Large intestine (tissue), 3 donors: ENCODE results near the gene BCAP29. TPM values are rescaled to one million over a fixed set of nuclear protein-coding genes. Genes with fewer than 3 reads are reported as not detected.

Source experiments
- DNase-seq, 2 donors: peaks; one replicate each; pipeline versions ENCODE4 v3.0.0 to v3.0.0-alpha.2; 2013
- H3K27ac ChIP-seq: one replicate; pipeline ENCODE4 v1.5.1; 2013; ENCODE audit warnings: low read length
- H3K27me3 ChIP-seq: 2 replicates; pipeline ENCODE4 v1.6.1; 2013; ENCODE audit warnings: low read length; ENCODE audit not compliant: control insufficient read depth, insufficient read depth
- H3K36me3 ChIP-seq: 2 replicates; pipeline ENCODE4 v1.6.1; 2013; ENCODE audit warnings: low read length; ENCODE audit not compliant: control insufficient read depth, insufficient read depth
- H3K4me1 ChIP-seq: one replicate; pipeline ENCODE4 v1.6.1; 2013; ENCODE audit warnings: low read length; ENCODE audit not compliant: control insufficient read depth, insufficient read depth
- H3K4me3 ChIP-seq: one replicate; pipeline ENCODE4 v1.5.1; 2013; ENCODE audit warnings: low read length
- H3K9me3 ChIP-seq: one replicate; pipeline ENCODE4 v1.6.1; 2013; ENCODE audit warnings: mild to moderate bottlenecking, low read depth, low read length, moderate library complexity; ENCODE audit not compliant: control insufficient read depth
- WGBS: methylation state at CpG from one replicate; pipeline ENCODE4 v1.1.5; 2013; ENCODE audit warnings: low lambda C conversion rate; ENCODE audit not compliant: insufficient coverage; 5-methylcytosine and 5-hydroxymethylcytosine counted together
- polyA plus RNA-seq: library from polyadenylated mRNA; unstranded; fragments of 120-200 nt; gene quantifications from one replicate; pipeline ENCODE4 v1.2.1, GENCODE V29; 2013

BCAP29 gene
- polyA plus RNA-seq, 1 donor: 46.9 TPM

DNA sequence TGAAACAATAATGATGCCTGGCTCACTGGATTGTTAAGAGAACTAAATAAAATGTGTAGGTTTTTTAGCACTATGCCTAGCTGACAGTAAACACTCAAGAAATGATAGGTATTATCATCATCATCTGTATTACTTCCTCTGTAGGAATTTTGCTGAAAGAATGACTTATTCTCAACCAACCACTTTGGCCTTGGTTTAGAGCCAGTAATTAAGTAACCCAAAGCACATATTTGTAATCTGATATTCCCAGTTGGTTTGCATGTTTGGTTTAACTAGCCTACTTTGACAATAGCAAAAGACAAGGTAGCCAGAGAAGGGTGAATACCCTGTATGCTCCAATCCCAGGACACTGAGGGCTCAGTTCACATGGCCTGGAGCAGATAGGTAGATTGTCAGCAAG, 34.4 kb downstream of the BCAP29 start:
- no peaks in the 10 kb centered on the region for H3K27me3 ChIP-seq
- H3K36me3 ChIP-seq: peaks cover 28% of the 10 kb centered on the region
- no peak overlapping the region for H3K4me3 ChIP-seq
- no peak overlapping the region for H3K27ac ChIP-seq
- peaks cover 10% of the 10 kb centered on the region for H3K4me1 ChIP-seq
- no peaks in the 10 kb centered on the region for H3K9me3 ChIP-seq
- no peak for DNase-seq

DNA sequence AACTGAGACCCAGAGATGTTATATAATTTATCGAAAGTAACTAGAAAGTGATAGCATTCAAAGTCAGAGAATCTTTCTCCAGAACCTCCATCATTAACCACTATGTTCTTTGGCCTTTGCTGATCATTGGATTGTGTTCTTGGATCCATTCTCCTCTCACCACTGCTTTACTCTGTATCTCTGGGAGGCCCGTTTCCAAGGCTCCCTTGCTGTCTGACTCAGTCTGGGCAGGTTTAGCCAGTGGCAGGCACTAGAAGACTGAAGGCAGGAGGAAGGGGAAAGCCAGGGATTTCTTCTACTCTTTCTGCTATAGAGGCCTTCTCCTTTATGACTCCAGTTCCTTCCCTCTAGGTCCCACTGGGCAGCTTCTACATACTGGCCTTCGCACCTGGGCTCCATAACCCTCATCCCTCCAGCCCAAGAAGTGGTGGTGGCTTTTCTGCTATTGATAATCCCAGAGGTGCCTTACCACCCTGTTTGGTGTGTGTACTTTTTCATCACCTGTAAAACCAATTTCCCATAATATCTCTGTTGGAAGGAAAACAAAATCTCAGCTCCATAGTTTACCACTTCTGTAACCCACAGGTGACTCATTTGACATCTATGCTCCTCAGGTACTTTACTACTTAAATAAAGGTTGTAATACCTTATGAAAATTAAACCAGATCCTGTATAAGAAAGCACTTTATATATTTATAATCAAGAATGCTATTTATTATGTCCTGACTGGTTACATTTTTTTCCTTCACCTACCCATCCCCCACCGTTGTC, 36.0 kb downstream of the BCAP29 start:
- H3K36me3 ChIP-seq: peaks cover 28% of the 10 kb centered on the region

DNA sequence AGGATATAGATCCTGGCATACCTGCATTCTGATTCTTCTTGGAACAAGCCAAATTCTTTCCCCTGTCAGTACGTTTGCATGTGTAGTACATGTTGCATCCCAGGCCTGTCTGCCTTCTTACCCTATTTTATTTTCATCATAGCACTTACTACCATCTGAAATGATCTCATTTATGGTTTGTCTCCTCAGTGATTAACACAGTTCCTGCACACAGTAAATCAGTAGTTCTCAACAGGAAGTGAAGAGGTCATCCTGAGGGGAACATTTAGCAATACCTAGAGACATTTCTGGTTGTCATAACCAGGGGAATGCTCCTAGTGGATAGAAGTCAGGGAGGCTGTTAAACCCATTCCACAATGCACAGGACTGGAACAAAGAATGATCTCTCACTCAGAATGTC, 42.4 kb downstream of the BCAP29 start:
- H3K4me3 ChIP-seq: no peak overlapping the region
- H3K36me3 ChIP-seq: no peaks in the 10 kb centered on the region
- peak overlapping the region; percentile 43 for H3K27ac ChIP-seq
- WGBS: 100% methylated on average over 1 of the region's 1 CpG
- DNase-seq: peak; percentile 45 to 76
- no peaks in the 10 kb centered on the region for H3K27me3 ChIP-seq
- H3K4me1 ChIP-seq: peaks cover 13% of the 10 kb centered on the region
- no peaks in the 10 kb centered on the region for H3K9me3 ChIP-seq

More for the DNA sequence above, 36.0 kb downstream of the BCAP29 start:
- 100% methylated on average over 2 of the region's 4 CpGs for WGBS
- Histone ChIP-seq H3K27ac (no peak overlapping the region), H3K4me1 (peaks cover 10% of the 10 kb centered on the region), H3K27me3 (no peaks in the 10 kb centered on the region), H3K9me3 (no peaks in the 10 kb centered on the region), H3K4me3 (no peak overlapping the region)
- no peak for DNase-seq

DNA sequence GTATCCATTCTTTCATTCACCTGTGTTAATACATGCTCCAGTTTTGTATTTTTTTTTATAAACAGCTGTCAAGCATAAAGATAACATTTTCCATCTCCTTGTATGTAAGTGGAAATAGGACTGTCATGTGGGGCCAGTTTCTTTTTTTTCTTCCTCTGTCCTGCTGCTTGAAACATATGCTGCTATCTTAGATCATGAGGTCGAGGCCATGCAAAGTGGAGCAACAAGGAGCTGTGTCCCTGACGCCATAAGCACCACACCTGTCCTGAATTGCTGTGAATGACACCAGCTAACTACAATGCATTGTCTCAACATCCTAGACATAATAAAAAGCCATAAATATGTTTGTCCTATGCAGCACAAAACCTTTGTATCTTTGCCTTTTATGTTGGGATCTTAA, 42.8 kb downstream of the BCAP29 start:
- Histone ChIP-seq H3K27me3 (no peaks in the 10 kb centered on the region), H3K9me3 (no peaks in the 10 kb centered on the region), H3K27ac (peak overlapping the region; percentile 43), H3K4me3 (no peak overlapping the region), H3K4me1 (peaks cover 13% of the 10 kb centered on the region), H3K36me3 (no peaks in the 10 kb centered on the region)
- DNase-seq: peak; percentile 53 to 79
- no CpG with 5 or more reads among the region's 2 CpGs for WGBS

DNA sequence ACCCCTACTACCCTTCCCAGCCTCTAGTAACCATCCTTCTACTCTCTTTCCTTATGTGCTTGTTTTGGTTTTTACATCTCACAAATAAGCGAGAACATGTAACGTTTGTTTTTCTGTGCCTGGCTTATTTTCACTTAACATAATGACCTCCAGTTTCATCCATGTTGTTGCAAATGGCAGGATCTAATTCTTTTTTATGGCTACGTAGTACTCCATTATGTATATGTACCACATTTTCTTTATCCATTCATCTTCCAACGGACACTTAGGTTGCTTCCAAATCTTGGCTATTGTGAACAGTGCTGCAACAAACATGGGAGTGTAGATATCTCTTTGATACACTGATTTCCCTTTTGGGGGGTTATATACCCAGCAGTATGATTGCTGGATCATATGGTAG, 47.0 kb downstream of the BCAP29 start:
- peaks cover 12% of the 10 kb centered on the region for H3K4me1 ChIP-seq
- H3K27ac ChIP-seq: no peak overlapping the region
- no CpG with 5 or more reads among the region's 4 CpGs for WGBS
- no peak overlapping the region for H3K4me3 ChIP-seq
- no peaks in the 10 kb centered on the region for H3K9me3 ChIP-seq
- no peak for DNase-seq
- no peaks in the 10 kb centered on the region for H3K27me3 ChIP-seq
- no peaks in the 10 kb centered on the region for H3K36me3 ChIP-seq

DNA sequence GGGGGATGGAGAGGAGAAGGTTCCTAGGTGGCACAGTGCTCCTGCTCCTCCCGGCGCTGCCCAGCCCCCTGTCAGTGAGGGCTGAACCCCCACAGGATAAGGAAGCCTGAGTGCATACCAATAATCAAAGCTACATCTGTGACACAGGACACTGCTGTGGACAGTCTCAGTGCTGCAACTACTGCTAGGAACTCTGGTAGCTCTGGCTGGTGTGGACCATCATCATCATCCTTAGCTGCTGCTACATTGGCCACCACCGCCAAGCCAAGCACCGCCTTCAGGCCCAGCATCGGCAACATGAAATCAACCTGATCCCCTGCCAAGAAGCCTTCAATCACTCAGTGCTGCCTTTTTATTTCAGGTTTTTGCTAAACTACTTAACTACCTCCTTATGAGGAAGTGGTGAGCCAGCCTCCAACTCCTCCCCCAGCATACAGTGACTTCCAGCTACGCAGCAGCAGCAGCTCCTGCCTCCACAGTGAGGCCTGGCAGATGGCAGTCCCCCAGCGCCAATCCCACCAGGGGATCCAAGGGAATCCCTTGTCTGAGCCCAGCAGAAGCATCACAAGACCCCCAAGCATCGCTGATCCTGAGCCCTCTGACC, 48.5 kb downstream of the BCAP29 start:
- Histone ChIP-seq H3K36me3 (no peaks in the 10 kb centered on the region), H3K4me3 (no peak overlapping the region), H3K4me1 (peaks cover under 1% of the 10 kb centered on the region), H3K9me3 (no peaks in the 10 kb centered on the region), H3K27ac (no peak overlapping the region), H3K27me3 (no peaks in the 10 kb centered on the region)
- WGBS: no CpG with 5 or more reads among the region's 8 CpGs
- no peak for DNase-seq

DNA sequence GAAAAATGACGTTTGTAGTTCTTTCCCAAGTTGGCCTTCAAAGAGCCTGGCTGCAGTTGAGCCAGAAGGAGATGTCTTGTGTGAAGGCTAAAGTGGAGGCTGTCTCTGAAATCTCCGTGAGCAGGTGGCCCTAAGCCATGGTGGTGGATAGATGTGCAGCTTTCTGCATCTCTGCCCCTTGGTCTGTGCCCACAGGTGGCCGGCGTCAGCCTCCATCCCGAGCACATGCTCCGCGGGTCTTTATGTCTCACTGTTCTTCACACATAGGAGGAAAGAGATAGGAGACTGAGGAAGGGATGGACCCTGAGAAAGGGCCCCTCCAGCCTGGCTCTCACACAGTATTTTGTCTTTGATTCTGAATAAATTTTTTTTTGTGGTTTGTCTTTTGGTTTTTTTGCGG, 50.3 kb downstream of the BCAP29 start:
- H3K4me1 ChIP-seq: no peaks in the 10 kb centered on the region
- no peaks in the 10 kb centered on the region for H3K9me3 ChIP-seq
- no peaks in the 10 kb centered on the region for H3K27me3 ChIP-seq
- no CpG with 5 or more reads among the region's 8 CpGs for WGBS
- H3K27ac ChIP-seq: no peak overlapping the region
- no peak for DNase-seq
- H3K36me3 ChIP-seq: no peaks in the 10 kb centered on the region
- H3K4me3 ChIP-seq: no peak overlapping the region

DNA sequence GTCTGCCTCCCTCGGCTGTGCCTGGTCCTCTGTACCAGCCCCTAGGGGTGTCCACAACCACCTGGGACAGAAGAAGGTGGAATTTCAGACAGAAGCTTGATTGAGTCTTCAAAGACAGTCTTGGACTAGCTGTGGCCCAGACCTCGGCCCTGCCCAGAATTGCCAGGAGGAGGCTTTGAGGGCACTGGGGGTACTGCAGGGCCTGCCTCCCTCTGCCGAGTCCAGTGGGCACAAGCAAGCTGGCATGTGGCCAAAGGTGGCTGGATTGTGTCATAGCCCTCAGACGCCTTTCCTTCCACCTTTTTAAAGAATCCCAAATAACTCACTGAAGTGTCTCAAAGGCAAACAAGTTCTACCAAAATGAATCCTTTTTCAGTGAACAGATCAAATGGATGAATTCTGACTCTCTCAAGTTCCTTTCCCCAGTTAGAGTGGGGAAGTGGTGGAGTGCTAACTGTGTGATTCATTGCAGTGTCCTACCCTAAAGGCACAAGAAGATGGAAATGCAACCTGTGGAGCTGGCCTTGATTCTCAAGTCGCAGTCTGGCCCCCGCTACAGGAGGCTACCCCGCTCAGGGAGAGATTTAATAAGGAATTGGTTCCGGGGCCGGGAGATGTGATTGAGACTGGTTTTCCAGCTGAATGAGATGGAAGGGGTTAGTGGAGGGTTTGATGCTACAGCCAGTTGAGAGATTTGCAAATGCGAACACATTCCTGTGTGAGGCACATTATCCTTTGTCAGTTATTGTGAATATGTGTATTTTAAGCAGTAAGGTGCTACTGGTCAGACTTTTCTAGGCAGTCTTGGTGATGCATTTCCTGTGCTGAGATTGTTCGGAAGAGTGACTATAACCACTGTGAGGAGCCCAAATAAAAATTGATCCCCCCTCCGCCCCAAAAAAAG, 51.8 kb downstream of the BCAP29 start:
- Histone ChIP-seq H3K9me3 (no peaks in the 10 kb centered on the region), H3K27me3 (no peaks in the 10 kb centered on the region), H3K4me1 (no peaks in the 10 kb centered on the region), H3K36me3 (no peaks in the 10 kb centered on the region), H3K4me3 (no peak overlapping the region), H3K27ac (no peak overlapping the region)
- no peak for DNase-seq
- no CpG with 5 or more reads among the region's 12 CpGs for WGBS

DNA sequence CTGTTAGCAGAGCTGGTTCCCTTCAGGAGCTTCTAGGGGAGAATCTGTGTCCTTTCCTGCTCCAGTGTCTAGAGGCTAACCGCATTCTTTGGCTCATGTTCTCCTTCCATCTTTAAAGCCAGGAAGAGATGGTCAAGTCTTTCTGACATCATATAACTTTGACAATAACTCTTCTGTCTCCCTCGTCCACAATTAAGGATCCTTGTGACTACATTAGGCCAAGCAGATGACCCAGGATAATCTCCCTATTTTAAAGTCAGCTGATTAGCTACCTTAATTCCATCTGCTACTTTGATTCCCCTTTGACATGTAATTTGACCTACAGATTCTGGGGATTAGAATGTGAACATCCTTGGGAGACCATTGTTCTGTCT, 52.4 kb downstream of the BCAP29 start:
- H3K4me1 ChIP-seq: no peaks in the 10 kb centered on the region
- no CpG with 5 or more reads among the region's 2 CpGs for WGBS
- no peaks in the 10 kb centered on the region for H3K9me3 ChIP-seq
- no peaks in the 10 kb centered on the region for H3K36me3 ChIP-seq
- no peak for DNase-seq
- H3K27ac ChIP-seq: no peak overlapping the region
- no peak overlapping the region for H3K4me3 ChIP-seq
- H3K27me3 ChIP-seq: no peaks in the 10 kb centered on the region

DNA sequence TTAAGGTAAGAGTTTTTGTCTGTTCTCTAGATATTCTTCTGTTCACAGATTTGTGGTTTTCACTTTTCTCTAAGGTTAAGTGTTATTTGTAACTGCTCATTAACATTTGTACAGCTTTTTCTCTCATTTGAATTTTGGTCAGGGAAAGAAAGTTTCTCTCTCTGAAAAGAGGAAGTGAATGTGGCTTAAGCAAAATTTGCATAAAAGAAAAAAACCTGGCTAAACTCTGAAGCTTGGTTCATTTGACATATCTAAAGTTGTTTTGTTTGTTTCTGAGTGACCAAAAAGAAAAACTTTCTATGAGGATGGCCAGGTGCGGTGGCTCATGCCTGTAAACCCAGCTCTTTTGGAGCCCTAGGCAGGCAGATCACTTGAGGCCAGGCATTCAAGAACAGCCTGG, 58.5 kb downstream of the BCAP29 start:
- no peak for DNase-seq
- no peak overlapping the region for H3K4me3 ChIP-seq
- H3K27ac ChIP-seq: no peak overlapping the region
- no peaks in the 10 kb centered on the region for H3K4me1 ChIP-seq
- no peaks in the 10 kb centered on the region for H3K9me3 ChIP-seq
- WGBS: no CpG with 5 or more reads among the region's 1 CpG
- H3K36me3 ChIP-seq: no peaks in the 10 kb centered on the region
- peaks cover 4% of the 10 kb centered on the region for H3K27me3 ChIP-seq
